NK-92 (cell line): ENCODE measurements around the gene CBX1.
"Not testable (repeated sequence)": the region's sequence is repeated elsewhere in the genome, so short reads cannot be mapped to it uniquely, and the experiment has no call there.

ENCODE experiments used
- DNase-seq: peaks from one replicate; lab custom pipeline; 2025; ENCODE audit not compliant: unreplicated experiment; lab: John Stamatoyannopoulos, UW

CBX1 gene

DNA sequence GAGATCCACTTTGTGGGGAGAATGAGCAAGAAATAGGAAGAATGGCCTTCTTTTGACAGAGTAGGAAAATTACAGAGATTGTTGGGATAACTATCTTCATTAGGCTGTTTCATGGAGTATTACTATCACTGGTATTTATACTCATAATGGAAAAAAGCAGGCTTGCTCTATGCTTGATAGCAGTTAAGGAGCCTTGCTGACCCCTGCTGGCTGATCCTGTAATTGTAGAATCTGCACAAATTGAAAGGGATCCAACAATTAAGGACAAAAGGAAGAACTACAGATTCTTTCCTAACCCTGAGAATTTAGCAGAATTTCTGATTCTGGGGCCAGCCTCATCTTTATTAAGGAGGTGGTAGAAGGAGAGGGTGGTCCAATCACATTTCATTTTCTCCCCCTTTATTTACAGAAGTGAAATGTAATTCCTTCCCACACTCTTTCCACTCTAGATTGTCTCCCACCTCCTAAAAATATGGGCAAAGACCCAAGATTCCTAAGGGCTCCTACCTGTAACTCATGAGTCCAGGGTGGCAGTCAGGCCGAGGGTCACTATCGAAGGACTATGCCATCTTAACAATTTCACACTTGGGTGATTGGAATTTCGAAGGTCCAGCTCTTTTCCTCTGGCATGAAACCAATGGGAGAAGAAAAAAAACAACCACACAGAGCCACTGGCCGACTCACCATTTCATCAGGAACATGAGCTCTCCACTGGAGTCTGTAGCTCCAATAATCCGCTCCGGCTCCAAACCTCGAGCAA is 26.8 kb downstream of the CBX1 start:
- DNase-seq, result no peak

DNA sequence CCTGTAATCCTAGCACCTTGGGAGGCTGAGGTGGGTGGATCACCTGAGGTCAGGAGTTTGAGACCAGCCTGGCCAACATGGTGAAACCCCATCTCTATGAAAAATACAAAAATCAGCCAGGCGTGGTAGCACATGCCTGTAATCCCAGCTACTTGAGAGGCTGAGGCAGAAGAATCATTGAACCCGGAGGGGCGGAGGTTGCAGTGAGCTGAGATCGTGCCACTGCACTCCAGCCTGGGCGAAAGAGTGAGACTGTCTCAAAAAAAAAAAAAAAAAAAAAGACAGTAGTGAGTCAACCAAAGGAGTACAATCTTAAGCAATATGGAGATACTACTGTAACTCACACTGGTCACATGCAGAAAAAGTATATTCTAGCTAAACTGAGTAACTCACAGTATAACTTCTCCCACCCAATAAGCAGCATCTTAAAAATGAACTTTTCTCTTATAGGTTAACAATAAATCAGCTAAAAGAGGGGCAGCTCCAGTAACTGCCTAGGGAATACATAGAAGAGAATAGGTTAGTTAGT is 27.6 kb downstream of the CBX1 start:
- DNase-seq, result not testable (repeated sequence)

DNA sequence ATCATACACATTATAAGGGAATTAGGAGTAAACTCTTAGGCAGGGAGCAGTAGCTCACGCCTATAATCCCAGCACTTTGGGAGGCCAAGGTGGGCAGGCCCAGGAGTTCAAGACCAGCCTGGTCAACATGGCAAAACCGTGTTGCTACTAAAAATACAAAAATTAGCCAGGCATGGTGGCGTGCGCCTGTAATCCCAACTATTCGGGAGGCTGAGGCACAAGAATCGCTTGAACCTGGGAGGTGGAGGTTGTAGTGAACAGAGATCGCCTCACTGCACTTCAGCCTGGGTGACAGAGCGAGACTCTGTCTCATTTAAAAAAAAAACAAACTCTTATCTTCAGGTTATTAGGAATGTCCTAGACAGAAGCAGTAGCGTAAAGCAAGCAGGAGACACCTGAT is 28.5 kb downstream of the CBX1 start:
- DNase-seq, result not testable (repeated sequence)

DNA sequence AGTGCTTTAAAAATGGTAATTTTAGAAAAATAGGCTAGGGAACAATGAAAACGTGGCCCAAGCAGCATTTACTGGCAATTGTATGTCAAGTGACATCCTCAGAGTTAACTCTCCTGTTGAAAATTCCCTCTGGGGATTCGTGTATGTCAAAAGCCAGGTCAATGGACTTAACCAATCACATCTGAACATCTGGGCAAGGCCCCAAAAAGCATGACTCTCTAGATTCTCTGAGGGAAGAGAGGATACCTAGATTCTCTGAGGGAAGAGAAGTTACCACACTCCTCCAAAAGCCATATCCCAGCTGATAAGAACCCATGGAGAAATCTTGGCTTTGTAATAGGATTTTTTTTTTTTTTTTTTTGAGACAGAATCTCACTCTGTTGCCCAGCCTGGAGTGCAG is 29.6 kb downstream of the CBX1 start:
- no peak for DNase-seq

- no peak for DNase-seq
These were observed 31.1 kb downstream of the CBX1 start for GRCh38 chr17:48070195-48070594.

- no peak for DNase-seq
These were observed 32.8 kb downstream of the CBX1 start for GRCh38 chr17:48068491-48068961.

DNA sequence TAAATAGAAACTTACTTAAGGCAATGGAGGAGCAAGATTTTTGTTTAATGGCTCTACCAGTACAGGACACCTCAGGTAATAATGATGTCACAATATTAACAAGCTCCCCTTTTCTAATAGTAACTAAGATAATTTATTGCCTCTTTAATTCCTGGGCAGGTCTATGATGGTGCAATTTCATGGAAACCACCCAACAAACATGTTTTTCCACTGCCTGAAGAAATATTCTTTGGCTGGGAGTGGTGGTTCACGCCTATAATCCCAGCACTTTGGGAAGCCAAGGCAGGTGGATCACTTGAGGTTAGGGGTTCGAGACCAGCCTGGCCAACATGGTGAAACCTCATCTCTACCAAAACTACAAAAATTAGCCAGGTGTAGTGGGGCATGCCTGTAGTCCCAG is 33.5 kb downstream of the CBX1 start:
- DNase-seq, result not testable (repeated sequence)

DNA sequence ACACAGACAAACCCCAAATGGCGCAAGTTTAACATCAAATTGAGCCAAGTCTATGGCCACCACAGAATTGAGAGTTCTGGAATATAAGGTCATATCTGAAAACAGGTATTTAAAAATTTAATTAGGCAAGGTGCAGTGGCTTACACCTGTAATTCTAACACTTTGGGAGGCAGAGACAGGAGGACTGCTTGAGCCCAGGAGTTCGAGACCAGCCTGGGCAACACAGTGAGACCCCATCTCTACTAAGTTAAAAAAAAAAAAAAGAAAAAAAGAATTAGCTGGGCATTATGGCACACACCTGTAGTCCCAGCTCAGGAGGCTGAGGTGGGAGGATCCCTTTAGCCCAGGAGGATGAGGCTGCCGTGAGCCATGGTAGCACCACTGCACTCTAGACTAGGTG is 34.0 kb downstream of the CBX1 start:
- no peak for DNase-seq

DNA sequence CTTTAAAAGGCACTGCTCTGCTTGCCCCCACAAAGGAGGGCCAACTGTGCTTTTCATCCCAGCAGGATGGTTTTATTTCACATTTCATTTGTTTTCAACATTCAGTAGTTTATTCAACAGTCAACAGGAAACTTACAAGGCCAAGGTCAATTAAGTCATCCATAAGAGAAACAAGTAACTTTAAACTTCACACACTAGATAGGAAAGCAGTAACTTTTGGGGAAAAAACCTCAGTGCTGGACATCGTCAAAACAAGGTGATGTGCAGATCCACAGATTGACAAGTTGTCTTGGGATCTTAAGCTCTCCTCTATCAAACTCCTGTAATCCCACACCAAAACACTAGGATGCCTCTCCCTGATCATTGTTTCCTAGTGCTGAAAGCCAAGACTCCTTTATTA is 34.6 kb downstream of the CBX1 start:
- no peak for DNase-seq

- no peak for DNase-seq
These were observed 35.1 kb downstream of the CBX1 start for GRCh38 chr17:48066192-48066591.

GRCh38 chr17:48064638-48065037 is 36.6 kb downstream of the CBX1 start:
- no peak for DNase-seq

DNA sequence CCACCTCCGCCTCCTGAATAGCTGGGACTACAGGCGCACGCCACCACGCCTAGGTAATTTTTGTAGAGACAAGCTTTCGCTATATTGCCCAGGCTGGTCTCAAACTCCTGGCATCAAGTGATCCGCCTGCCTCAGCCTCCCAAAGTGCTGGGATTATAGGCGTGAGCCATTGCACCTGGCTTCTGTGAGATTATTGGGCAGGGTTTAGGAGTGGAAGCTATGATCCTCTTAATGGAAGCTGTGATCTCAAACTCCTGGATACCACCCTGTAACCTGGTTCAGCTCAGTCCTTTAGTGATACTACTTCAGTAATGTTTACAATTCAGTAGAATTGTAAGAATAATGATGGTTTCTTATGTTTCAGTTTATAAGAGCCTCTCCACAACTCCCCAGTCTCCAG is 39.0 kb downstream of the CBX1 start:
- DNase-seq, result no peak

- DNase-seq, result no peak
These were observed 41.0 kb downstream of the CBX1 start for GRCh38 chr17:48060249-48060648.

- no peak for DNase-seq
These were observed 42.1 kb downstream of the CBX1 start for GRCh38 chr17:48059125-48059668.

DNA sequence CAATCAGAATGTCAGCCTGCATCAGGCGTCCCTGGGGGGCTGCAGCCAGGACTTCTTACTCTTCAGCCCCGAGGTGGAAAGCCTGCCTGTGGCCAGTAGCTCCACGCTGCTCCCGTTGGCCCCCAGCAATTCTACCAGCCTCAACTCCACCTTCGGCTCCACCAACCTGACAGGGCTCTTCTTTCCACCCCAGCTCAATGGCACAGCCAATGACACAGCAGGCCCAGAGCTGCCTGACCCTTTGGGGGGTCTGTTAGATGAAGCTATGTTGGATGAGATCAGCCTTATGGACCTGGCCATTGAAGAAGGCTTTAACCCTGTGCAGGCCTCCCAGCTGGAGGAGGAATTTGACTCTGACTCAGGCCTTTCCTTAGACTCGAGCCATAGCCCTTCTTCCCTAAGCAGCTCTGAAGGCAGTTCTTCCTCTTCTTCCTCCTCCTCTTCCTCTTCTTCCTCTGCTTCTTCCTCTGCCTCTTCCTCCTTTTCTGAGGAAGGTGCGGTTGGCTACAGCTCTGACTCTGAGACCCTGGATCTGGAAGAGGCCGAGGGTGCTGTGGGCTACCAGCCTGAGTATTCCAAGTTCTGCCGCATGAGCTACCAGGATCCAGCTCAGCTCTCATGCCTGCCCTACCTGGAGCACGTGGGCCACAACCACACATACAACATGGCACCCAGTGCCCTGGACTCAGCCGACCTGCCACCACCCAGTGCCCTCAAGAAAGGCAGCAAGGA is 42.7 kb downstream of the CBX1 start:
- DNase-seq, result no peak

GRCh38 chr17:48057626-48058025 is 43.7 kb downstream of the CBX1 start:
- DNase-seq, result no peak

- DNase-seq, result no peak
These were observed 44.4 kb downstream of the CBX1 start for GRCh38 chr17:48056879-48057278.

GRCh38 chr17:48056246-48056745 is 45.0 kb downstream of the CBX1 start:
- DNase-seq, result no peak

DNA sequence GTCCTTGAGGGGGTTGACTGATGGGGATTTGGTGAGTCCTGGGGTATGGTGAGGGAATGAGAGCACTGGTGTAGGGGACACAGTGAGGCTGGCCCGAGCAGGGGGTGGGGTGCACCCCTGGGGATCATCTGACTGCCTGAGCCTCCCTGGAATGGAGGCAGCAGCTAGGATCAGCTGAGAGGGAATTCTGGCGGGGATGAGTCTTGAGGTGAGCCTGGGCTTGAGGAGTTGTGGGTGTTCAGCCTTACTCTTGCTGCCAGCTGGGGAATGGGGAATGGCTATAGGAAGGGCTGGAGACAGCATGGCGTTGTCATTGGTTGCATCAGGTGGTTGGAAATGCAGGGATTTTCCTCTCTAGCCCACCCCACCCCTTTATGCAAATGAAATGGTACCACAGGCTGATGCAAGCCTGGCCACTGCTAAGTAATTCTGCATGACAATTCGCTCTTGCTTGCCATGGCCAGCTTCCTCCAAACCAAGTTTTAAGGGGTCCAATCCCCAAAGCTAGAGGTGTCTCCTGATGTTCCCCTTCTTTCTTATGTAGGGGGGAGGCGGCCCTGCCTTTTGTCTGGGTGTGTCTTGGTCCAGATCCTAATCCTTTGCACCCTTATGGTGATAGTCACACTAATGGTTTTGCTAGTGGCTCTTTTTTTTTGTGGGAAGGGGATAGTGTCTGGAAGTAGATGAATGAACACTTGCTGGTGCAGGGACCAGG is 45.6 kb downstream of the CBX1 start:
- no peak for DNase-seq

DNA sequence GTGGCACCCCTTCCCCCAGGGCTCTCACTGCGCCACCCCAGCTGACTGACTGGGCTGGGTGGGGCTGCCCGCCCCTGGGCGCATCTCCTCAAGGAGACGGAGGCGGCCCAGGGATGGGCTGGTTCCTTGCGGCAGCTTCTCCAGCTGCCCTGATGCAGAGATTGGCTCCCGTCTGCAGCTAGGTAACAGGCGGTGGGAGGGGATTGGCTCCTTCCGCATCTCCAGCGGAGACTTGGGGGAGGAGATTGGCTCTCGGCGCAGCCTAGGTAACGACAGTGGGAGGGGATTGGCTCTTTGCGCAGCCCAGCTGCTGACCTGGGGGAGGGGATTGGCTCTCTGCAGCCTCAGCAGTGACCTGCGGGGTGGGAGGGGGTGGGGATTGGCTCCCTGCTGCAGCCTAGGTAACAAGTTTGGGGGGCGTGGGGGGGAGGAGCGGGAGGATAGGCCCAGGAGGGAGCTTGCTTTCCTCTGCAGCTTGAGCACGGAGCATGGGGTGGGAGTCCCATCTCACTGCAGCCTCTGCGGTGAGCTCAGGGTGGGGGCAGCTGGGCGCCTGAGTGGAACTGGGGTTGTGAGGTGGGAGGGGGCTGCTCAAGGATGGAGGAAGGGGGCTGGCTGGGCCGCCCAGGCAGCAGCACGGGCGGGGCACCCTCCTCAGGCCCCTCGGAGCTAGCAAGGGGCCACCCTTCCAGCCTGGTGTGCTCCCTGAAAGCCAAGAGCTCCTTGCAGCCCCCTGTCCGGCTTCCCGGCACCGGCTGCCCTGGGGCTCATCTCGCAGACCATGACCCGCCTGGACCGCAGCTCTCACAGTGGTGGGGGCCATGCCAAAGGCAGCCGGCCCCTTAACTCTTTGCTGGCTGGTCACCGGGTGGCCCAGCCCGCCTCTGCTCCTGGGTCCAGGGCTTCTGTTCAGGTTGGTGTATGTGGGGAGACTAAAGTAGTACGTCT is 46.8 kb downstream of the CBX1 start:
- no peak for DNase-seq
